NCI-H748 (cell line): ENCODE results near the gene GGACT.
A peak's percentile ranks its signal among the peaks of the same experiment; 100 is the strongest.

Experiments used
- DNase-seq: peaks from one replicate; lab custom pipeline; 2025; ENCODE audit not compliant: unreplicated experiment; lab: John Stamatoyannopoulos, UW

The GGACT gene

DNA sequence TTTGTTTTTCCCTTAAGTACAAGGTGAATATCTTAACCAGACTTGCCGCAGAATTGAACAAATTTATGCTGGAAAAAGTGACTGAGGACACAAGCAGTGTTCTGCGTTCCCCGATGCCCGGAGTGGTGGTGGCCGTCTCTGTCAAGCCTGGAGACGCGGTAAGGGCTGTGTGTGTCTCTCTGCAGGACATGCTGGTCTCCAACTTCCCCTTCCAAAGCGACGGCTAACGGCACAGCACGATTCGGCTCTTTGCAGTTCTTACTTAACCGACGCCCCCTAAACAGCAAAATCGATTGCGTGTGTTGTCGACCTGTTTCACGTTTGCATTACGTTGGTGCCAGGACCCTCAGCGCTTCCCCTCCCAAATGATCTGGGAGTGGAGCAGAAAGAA is 73.2 kb downstream of the GGACT start:
- no peak for DNase-seq

DNA sequence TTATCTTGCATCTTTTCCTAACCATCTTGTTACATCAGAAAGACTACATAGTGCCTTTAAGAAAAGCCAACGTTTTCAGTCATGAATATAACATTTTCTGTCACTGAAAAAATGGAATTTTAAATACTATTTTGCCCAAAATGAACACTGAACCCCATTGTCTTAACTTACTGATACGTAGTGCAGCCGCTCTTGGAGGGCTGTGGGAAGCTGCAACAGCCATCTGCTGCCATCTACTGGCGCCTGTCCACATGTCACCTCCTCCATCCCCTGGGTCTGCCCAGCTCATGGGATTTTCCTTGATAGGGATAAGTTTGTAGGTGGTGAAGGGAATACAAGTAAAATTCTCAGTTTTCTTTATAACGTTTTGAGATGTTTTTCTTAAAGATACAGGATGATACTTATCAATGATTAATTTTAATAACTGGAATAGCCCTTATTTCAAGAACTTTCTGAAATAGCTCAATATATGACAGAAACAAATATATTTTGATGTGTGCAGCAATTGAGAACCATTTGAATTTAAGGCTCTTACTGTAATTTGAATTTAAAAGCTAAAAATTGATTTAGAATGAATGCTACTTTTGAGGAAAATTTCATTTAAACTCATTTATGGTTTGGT is 73.7 kb downstream of the GGACT start:
- peak; percentile 89 for DNase-seq

DNA sequence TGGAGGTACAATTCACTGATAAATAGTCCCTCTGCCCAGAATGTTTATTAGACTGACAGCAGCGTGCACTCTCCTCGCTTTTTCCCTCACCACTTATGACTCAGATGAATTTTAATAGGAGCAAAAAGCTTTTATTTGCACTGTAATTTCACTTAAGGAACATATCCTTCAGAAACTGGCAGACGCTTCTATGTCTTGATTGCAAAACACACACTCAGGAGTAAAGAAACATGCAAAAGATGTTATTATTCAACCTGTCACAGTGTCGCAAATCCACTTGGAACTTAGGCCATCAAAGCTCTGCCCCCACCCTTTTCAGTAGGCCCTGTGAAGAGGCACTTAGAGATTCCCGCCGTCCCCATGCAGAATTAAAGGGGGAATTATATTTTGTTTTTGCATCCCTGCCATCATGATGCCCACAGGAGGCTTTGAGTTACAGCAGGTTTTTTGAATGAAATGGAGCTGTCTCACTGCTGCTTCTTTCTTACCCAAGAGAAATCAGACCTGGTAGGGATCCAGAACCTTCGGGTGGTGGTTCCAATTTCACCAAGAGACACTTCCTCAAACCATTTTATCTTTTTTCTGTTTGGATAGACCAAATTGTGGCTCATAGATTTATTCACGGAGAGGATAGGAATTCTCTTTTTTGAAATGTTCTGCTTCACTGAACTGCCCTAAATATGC is 74.5 kb downstream of the GGACT start:
- peak; percentile 92 for DNase-seq

DNA sequence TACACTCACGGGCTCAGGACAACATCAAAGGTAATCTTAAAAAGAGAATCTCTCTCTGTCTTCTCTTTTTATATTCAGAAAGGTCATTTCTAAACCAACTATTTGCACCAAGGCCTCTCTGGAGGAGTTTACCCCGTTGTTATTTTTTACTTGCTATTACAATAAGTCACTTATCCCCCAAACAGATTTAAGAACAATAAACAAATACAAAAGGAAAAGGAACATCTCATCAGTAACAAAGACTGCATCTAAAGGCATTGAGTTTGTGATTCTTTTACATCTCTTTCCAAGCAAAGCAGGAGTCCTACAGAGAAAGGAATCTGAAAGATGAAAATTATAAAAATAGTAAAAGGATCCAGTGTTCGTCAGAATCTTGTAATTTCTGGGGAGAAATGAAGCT is 75.4 kb downstream of the GGACT start:
- DNase-seq: no peak

DNA sequence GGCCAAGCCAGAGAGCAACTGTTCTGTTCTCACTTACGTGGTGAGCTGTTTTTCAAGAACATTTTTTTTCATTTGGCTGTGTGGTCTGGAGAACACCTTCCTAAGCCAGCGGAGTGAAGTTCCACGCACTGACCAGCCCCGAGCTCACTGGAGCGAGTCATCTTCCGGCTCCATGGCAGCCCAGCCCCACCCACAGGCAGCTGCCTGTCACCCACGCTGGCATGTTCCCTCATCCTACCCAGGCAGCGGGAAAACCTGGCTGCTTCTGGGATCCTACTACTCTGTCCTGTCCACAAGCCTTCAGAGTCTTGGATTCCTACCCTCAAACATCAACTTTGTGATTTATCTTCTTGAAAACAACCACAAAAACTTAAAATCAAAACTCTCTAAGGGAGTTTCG is 76.2 kb downstream of the GGACT start:
- DNase-seq: peak; percentile 34

DNA sequence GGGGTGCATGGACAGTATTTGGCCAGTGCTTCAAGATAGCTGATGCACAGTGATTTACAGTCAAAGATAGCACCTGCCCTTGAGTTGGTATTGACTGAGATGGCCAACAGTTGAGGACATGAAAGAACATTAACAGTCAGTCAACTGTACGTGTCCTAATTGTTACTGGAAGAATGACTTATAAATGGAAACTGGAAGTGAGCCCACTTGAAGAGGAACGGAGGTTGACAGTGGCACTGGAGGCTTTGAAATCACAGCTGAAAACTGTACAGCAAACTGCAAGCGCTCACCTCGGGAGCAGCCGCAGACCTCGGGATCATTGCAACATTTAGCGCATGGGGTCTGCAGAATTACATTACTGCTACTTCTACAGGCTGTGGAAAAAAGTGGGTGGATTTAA is 77.1 kb downstream of the GGACT start:
- peak; percentile 92 for DNase-seq

DNA sequence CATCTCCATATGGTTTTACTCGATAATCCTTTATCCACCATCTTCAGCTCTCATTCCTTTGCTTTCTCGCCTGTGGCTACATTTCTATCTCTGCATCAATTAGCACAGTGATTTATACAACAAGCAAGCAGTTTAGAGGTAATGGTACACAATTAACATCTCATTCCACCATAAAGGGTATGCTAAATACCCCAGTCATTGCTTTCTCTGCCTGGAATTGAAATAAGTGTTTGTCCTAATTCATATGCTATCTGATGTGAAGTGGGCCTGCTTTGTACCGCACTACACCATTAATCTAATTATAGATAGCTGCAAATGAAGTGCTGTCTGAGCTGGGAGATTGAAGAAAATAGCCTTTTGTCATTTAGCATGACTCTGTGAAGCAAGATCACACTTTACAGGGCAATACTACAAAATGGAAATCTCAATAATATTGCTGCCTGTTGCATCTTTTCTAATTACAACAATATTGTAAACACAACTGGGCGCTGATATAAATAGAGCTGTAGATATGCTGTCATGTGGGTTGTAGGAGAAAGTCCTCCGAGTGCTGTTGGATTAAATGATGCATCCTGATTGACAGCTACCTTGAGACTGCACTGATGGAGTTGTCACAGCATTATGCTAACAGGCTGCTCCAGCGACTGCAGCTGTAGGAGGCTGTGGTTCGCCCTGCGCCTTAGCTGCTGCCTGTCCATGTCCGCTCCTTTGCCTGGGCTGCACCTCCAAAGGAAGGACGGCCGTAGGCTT is 78.2 kb downstream of the GGACT start:
- DNase-seq: peak; percentile 81

DNA sequence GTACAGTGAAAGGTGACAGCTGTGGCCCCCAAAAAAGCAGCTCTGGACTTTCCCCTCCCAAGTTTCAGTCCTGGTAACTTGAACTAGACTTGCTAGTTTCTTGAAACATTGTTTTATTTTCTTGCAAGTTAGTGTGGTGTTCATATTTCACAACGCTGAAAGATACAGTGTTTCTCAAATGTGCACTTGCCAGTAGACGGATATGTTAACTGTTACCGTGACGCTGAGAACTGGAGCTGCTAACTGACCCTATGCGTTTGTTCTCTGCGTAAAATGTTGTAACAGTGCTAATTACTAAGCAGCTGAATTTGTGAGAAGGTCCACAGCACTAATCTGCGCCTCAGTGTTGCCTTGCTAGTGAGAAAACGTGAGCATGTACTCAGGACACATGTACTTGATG is 79.6 kb downstream of the GGACT start:
- DNase-seq: peak; percentile 87

DNA sequence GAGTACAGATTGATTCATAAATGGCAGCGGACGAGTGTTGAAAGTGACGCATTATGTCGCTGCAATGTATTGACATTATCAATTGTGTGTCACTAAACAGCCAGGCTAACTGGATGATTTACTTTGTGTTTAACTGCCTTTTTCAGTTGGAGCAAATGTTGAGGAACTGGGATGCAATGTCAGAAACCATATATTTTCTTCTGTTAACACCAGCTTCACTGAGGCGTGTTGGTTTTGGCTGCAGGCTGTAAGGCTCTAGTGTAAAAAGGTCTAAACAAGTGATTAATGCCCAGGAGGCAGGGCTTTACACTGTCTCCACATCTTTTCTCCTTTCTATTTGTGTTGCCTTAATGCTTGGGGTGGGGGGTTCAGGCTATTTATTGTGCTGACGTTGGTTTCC is 80.1 kb downstream of the GGACT start:
- peak; percentile 94 for DNase-seq

DNA sequence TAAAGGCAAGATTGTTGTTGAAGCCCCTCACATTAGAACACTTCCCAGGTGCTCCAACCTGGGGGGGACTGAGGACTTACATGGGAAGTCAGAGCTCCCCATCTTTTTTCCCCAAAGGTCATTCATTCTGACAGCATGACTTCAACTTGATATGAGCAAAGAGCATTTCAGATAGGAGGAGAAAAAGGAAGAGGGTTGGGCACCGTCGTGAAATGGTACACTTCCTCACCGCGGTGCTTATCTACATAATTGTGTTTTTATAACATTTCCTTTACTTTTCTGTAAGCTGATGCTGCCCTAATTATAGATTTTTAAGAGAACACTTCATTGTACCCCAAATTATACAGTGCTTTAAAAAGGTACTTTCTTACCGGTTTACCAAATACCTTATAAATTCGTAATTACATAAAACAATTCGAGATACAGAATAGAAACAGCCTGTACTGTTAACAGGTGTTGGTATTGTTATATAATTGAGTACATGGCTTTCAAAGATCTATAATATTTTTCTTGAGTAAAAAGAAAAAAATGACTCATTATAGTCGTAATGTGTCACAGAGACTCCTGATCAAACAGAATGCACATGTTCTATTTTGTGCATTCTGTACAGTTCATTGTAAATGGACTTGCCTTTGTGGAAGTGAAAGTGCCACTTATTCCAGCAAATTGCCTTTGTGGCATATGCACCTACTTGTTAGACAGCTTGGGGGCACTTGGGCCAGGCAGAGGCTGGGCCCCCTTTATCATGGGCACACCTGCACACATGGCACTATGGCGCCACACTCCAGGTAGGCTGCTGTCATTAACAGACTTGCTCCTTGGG is 81.8 kb downstream of the GGACT start:
- peak; percentile 98 for DNase-seq

DNA sequence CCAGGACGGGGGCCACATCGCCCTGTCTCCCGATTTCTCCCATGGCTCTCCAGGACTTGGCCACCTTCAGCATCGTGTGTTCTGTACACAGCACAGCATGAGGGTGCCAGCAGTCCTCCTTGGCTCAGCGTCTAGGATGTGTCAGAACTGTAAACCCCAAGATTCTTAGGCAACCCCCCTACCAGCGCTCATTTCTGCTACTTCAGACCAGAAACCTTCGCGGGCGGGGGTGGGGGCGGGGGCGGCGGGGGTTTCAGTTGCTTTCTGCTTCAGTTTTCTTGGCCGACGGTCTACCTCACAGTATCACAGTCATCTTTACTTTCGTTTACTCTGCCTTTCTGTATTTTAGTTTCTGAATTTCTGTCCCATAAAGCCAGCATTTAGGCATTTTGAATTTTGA is 82.4 kb downstream of the GGACT start:
- peak; percentile 7 for DNase-seq

DNA sequence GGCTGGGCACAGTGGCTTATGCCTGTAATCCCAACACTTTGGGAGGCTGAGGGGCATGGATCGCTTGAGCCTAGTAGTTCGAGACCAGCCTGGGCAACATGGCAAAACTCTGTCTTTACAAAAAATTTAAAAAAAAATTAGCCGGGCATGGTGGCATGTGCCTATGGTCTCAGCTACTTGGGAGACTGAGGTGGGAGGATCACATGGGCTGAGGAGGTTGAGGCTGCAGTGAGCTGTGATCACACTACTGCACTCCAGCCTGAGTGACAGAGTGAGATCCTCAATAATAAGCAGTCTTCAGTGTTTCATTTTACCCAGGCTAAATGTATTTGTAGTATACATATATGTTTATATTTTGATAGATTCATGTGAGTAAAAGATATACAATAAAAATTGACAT is 85.0 kb downstream of the GGACT start:
- no peak for DNase-seq

DNA sequence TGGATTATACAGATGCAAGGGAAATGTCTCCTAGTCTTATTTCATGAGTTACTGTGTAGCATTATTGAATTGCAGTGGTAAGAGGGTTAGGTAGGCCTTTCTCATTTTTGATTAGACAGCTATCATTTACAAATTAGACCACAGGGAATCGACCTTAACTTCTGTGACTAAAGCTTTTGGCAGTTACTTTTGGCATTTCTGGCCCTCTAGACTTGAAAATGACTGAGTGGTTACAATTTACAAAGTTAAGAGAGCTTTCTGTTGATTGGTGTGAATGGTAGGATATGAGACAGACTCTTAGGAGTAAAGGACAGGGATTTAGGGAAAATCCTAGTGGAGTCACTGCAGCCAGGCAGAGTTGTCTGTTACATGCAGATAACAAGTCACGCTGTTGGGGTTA is 86.1 kb downstream of the GGACT start:
- DNase-seq: no peak

DNA sequence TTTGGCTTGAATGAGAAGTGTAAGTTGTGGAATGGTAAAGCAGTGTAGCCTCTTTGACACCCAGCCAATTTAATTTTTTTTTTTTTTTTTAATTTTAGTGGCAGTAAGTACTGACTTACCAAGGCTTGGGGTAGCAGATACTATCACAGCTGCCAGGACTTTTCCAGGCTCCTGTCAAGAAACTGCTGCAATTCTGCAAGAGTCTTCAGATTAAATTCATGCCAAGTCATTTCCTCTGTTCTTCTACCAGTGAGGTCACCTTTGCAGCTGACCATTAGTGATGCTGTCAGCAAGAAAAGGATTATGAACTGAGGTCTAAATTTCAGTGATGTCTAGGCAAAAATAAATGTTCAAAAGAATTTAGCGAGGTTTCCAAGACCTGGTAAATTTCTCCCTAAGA is 91.2 kb downstream of the GGACT start:
- DNase-seq: no peak

DNA sequence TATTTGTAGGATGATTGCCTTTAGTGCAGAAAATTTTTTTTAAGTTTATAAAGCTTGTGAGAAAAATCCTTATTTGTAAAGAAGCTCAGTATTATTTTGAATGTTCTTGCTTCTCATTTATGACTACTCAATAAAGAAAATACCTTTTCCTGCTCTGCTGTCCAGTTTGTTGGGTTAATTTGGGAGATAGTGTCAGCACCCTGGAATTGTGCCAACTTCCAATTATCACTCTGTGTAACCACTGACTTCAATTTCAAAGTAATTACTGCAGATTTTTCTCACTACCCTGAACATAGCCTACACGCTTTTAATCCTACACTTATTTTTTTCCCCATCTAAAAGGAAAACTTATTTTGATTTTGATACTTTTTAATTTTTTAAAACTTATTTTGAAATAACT is 93.1 kb downstream of the GGACT start:
- peak; percentile 94 for DNase-seq

DNA sequence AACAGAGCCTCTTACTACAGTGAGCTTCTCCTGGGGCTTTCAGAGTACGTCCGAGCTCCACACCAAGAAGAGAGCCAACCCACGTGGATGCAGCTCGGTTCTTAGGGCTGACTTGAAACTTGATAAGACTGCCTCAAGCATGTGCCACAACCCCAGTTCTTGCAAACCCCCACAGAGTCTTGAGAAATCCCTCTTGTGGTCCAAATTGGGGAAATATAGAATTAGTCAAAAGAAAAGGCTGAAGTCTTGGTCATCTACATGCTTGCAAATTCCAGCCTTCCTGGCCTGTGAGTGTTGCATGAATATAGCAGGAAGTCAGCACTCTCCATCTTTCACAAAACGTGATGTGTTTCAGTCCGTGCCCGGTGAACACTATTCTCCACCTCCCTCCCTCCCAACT is 95.2 kb downstream of the GGACT start:
- DNase-seq: no peak

DNA sequence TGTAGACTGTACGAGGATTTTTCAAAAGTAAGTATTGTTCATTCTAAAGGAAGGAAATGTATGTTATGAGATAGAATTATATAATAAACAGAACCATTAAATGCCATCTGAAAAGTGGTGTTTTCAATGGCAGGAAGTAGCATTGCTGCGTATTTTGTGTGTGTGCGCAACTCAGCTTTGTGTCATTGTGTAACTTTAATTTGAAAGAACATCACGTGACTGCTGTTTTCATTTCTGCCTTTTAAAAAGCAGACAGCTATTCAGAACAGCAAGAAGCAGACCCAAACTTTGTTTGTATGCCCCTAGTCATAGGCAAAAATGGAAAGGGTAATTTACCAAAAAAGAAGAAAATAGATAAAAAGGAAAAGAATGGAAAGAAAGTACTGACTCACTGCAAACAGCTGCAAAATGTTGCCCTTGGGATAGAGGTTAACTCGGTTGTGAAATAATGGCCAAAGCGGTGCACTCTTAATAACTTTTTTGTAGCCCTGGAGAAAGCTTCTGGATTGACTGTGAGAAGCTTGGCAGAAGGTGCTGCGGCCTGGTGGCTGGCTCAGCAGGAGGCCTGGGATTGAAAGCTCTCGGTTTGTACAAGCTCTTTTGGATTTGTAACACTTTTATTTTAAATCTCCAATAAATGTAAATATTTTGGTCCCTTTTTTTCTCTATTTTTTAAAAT is 97.3 kb downstream of the GGACT start:
- peak; percentile 71 for DNase-seq

DNA sequence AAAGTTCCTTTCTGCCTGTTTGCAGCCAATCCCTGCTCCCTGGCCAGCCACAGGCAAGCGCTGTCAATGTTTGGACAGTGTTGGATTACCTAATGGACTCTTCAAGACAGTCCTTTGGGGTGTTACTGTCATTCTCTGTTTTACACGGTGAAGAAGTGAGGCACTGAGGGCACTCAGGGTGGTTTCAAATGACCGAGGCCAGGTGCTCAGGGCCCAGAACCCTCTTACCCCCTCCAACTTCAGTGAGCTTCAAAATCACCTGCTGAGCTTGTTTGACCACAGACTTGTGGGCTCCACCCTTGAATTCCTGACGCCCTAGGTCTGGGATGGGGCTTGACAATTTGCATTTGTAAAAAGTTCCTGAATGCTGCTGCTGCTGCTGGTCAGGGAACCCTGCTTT is 97.9 kb downstream of the GGACT start:
- peak; percentile 98 for DNase-seq

DNA sequence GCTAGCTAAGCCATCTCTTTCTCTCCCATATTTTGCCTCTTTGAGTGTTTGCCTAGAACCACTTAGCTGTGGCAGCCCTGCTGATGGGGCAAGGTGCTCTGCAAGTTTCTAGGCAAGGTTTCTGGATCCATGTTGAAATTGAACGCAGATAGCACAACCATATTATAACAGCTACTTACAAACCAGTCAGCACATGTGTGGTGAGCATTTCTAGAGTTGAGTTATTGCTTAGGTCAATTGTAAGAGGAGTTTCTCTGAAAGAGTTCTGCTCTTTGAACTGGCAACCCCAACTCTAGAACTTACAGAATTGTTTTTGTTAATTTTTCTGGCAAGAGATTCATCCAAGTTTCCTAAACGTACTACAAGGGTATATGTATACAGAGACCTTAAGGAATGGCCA is 103.3 kb downstream of the GGACT start:
- DNase-seq: no peak

DNA sequence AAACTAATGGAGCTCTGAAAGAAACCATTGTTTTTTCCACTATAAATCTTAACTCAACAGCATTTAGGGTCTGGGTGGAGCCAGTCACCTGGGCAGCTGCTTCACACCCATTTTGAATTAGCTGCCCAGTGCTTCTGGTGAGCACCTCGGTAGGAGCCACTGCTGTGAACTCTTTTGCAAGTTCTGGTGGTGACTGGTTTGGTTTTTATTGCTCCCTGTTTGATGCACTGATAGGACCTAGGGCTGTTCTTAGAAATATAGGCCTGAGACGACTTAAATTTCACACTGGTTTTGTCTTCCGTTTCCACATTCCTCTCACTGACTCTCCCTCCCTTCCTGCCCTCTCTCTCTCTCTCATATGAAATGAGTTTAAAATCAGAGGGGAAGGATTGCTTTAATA is 103.9 kb downstream of the GGACT start:
- DNase-seq: no peak

DNA sequence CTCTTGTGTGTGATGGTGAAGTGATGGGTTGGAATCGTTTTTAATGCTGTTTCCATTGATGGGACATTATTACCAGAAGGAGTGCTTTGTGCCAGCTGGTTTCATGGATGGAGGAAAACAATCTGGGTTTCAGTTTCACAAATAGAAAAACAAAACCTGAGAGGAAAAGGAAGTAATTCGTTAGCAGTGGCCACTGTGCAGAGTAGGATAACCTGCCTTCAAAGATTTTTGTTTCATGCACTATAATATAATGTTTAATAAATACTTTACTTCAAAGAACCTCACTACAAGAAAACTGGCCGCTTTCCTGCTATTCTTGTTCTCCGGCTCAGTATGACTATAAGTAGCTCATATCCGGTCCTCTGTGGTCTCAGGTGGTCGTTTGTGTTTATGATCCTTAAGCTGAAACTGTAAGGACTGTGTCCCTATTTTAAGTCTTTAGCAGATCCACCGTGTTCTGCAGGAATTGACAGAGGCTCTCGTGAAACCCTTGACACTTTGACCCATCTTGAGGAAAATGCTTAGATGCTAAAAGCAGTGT is 104.7 kb downstream of the GGACT start:
- peak; percentile 44 for DNase-seq
